HG03378 (cell line): ENCODE data around the gene ITCH.
"Not testable (repeated sequence)": the region's sequence is repeated elsewhere in the genome, so short reads cannot be mapped to it uniquely, and the experiment has no call there.

ENCODE experiments used
- ATAC-seq: cut with Tn5 transposase; IDR thresholded peaks from one replicate; pipeline ENCODE4 v1.9.1; 2021; ENCODE audit warnings: mild to moderate bottlenecking, moderate library complexity; ENCODE audit not compliant: unreplicated experiment

Gene ITCH

GRCh38 chr20:34410336-34410735, 47.3 kb downstream of the ITCH start:
- ATAC-seq = no peak

- ATAC-seq = no peak
Measured at GRCh38 chr20:34412453-34412852, 49.4 kb downstream of the ITCH start.

- ATAC-seq = not testable (repeated sequence)
Measured at GRCh38 chr20:34414525-34414924, 51.5 kb downstream of the ITCH start.

- ATAC-seq = no peak
Measured at GRCh38 chr20:34415079-34415478, 52.0 kb downstream of the ITCH start.

GRCh38 chr20:34420146-34420545, 57.1 kb downstream of the ITCH start:
- ATAC-seq = no peak

GRCh38 chr20:34420975-34421374, 57.9 kb downstream of the ITCH start:
- no peak for ATAC-seq

GRCh38 chr20:34421766-34422466, 58.8 kb downstream of the ITCH start:
- no peak for ATAC-seq

GRCh38 chr20:34425032-34425690, 62.1 kb downstream of the ITCH start:
- not testable (repeated sequence) for ATAC-seq

GRCh38 chr20:34426026-34426425, 63.0 kb downstream of the ITCH start:
- ATAC-seq = no peak

GRCh38 chr20:34427331-34427730, 64.3 kb downstream of the ITCH start:
- ATAC-seq = no peak

GRCh38 chr20:34427784-34428183, 64.7 kb downstream of the ITCH start:
- ATAC-seq = no peak

- no peak for ATAC-seq
Measured at GRCh38 chr20:34431168-34431567, 68.1 kb downstream of the ITCH start.

- not testable (repeated sequence) for ATAC-seq
Measured at GRCh38 chr20:34432663-34433062, 69.6 kb downstream of the ITCH start.

GRCh38 chr20:34433391-34433790, 70.3 kb downstream of the ITCH start:
- no peak for ATAC-seq

GRCh38 chr20:34435589-34435988, 72.5 kb downstream of the ITCH start:
- ATAC-seq = no peak

GRCh38 chr20:34437330-34437986, 74.4 kb downstream of the ITCH start:
- no peak for ATAC-seq

GRCh38 chr20:34439168-34439567, 76.1 kb downstream of the ITCH start:
- no peak for ATAC-seq

GRCh38 chr20:34441423-34441822, 78.3 kb downstream of the ITCH start:
- ATAC-seq = not testable (repeated sequence)

- no peak for ATAC-seq
Measured at GRCh38 chr20:34443546-34443945, 80.5 kb downstream of the ITCH start.

- ATAC-seq = no peak
Measured at GRCh38 chr20:34445177-34446065, 82.3 kb downstream of the ITCH start.

- ATAC-seq = no peak
Measured at GRCh38 chr20:34448517-34448916, 85.4 kb downstream of the ITCH start.
